Measurements from ENCODE around the gene PRLHR.
A peak's percentile ranks its signal among the peaks of the same experiment; 100 is the strongest.
"Not testable (repeated sequence)": the region's sequence is repeated elsewhere in the genome, so short reads cannot be mapped to it uniquely, and the experiment has no call there.

Gene PRLHR

GRCh38 chr10:118595598-118596425 is at the start of gene PRLHR:
PRLHR (minus strand) TSS chr10:118595648; CDS start chr10:118595244, 404 bp downstream.
- DNase-seq, result peak; percentile 87

GRCh38 chr10:118642228-118642627 is 46.8 kb upstream of the PRLHR start:
- DNase-seq, result no peak

- no peak for DNase-seq
Measured at GRCh38 chr10:118638680-118639079, 43.2 kb upstream of the PRLHR start.

- DNase-seq, result no peak
Measured at GRCh38 chr10:118635674-118636402, 40.4 kb upstream of the PRLHR start.

GRCh38 chr10:118633786-118634185 is 38.3 kb upstream of the PRLHR start:
- DNase-seq, result no peak

- peak; percentile 15 for DNase-seq
Measured at GRCh38 chr10:118629211-118629610, 33.8 kb upstream of the PRLHR start.

GRCh38 chr10:118628397-118628796 is 32.9 kb upstream of the PRLHR start:
- DNase-seq, result no peak

- no peak for DNase-seq
Measured at GRCh38 chr10:118626953-118627352, 31.5 kb upstream of the PRLHR start.

GRCh38 chr10:118625504-118625903 is 30.1 kb upstream of the PRLHR start:
- DNase-seq, result no peak

- DNase-seq, result no peak
Measured at GRCh38 chr10:118624747-118625146, 29.3 kb upstream of the PRLHR start.

- peak; percentile 6 for DNase-seq
Measured at GRCh38 chr10:118621304-118621942, 26.0 kb upstream of the PRLHR start.

- not testable (repeated sequence) for DNase-seq
Measured at GRCh38 chr10:118613863-118614262, 18.4 kb upstream of the PRLHR start.

GRCh38 chr10:118610577-118610976 is 15.1 kb upstream of the PRLHR start:
- no peak for DNase-seq

GRCh38 chr10:118607768-118608354 is 12.4 kb upstream of the PRLHR start:
- no peak for DNase-seq

GRCh38 chr10:118605694-118606093 is 10.2 kb upstream of the PRLHR start:
- no peak for DNase-seq

- DNase-seq, result no peak
Measured at GRCh38 chr10:118596426-118597124, 1.1 kb upstream of the PRLHR start.

GRCh38 chr10:118595064-118595420 is 406 bp downstream of the PRLHR start:
- DNase-seq, result no peak

- DNase-seq, result peak; percentile 90
Measured at GRCh38 chr10:118594392-118595063, 920 bp downstream of the PRLHR start.

GRCh38 chr10:118592675-118593330 is 2.6 kb downstream of the PRLHR start:
- no peak for DNase-seq

- DNase-seq, result no peak
Measured at GRCh38 chr10:118590334-118590733, 5.1 kb downstream of the PRLHR start.

- no peak for DNase-seq
Measured at GRCh38 chr10:118587881-118588651, 7.4 kb downstream of the PRLHR start.

Data from eye (tissue), 1 donor.